ENCODE measurements around the gene LRRC45.

DNA sequence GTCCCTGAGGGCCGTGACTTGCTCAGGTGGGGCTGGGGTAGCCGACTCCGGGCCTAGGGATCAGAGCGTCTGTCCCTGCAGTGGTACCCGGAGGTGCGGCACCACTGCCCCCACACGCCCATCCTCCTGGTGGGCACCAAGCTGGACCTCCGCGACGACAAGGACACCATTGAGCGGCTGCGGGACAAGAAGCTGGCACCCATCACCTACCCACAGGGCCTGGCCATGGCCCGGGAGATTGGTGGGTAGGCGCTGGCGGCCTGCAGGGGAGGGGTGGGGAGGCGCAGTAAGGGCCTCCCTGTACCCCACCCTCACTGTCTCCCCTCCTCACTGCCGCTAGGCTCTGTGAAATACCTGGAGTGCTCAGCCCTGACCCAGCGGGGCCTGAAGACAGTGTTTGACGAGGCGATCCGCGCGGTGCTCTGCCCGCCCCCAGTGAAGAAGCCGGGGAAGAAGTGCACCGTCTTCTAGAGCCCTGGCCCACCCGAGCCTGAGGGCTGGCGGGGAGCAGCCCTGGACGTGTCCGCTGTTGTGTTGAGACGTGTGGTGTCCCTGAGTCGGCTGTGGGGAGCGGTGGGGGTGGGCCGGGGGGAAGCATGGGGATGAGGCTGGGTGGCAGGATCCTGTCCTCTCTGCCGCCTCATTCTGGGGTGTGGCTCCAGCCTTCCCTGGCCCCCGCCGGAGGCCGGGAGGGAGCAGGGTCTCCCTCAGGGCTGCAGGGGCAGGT is 10.4 kb downstream of the LRRC45 start:
- TF ChIP-seq OTX1 (CRISPR knock-in tag; IDR thresholded peaks at IDR 0.05) (no peak), TAF1 (IDR thresholded peaks at IDR 0.05; ENCODE audit: control insufficient read depth, extremely low read depth, insufficient read depth, low read length, severe bottlenecking) (no peak), SREBF1 (IDR thresholded peaks at IDR 0.05; ENCODE audit: borderline replicate concordance, low read depth, low read length) (no peak), ZNF143 (CRISPR knock-in tag; IDR thresholded peaks at IDR 0.05) (no peak), RNF2 (IDR thresholded peaks at IDR 0.05) (no peak), CEBPB (tag; IDR thresholded peaks at IDR 0.05) (no peak), ARNT (IDR thresholded peaks at IDR 0.05) (no peak), MXD1 (CRISPR knock-in tag; IDR thresholded peaks at IDR 0.05; ENCODE audit: borderline replicate concordance, poor library complexity, severe bottlenecking) (no peak)
- TF ChIP-seq, protein P1, sequence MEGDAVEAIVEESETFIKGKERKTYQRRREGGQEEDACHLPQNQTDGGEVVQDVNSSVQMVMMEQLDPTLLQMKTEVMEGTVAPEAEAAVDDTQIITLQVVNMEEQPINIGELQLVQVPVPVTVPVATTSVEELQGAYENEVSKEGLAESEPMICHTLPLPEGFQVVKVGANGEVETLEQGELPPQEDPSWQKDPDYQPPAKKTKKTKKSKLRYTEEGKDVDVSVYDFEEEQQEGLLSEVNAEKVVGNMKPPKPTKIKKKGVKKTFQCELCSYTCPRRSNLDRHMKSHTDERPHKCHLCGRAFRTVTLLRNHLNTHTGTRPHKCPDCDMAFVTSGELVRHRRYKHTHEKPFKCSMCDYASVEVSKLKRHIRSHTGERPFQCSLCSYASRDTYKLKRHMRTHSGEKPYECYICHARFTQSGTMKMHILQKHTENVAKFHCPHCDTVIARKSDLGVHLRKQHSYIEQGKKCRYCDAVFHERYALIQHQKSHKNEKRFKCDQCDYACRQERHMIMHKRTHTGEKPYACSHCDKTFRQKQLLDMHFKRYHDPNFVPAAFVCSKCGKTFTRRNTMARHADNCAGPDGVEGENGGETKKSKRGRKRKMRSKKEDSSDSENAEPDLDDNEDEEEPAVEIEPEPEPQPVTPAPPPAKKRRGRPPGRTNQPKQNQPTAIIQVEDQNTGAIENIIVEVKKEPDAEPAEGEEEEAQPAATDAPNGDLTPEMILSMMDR (IDR thresholded peaks at IDR 0.05 in 2 of 3, conservative IDR thresholded peaks at IDR 0.05 in 1 of 3; ENCODE audit: insufficient read depth in 2 of 3, low read depth in 1 of 3, low read length in 3 of 3): no peak
- TF ChIP-seq, protein P2, sequence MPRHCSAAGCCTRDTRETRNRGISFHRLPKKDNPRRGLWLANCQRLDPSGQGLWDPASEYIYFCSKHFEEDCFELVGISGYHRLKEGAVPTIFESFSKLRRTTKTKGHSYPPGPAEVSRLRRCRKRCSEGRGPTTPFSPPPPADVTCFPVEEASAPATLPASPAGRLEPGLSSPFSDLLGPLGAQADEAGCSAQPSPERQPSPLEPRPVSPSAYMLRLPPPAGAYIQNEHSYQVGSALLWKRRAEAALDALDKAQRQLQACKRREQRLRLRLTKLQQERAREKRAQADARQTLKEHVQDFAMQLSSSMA (CRISPR knock-in tag; IDR thresholded peaks at IDR 0.05): no peak
